WI38 (cell line): ENCODE results near the gene AP1S3.
"Not testable (repeated sequence)": the region's sequence is repeated elsewhere in the genome, so short reads cannot be mapped to it uniquely, and the experiment has no call there.

Experiments used
- H3K4me3 ChIP-seq: 2 replicates; pipeline ENCODE4 v1.5.1; 2011; ENCODE audit warnings: low read depth, mild to moderate bottlenecking, control low read depth, low read length
- CTCF ChIP-seq: IDR thresholded peaks from 2 replicates; pipeline ENCODE4 v1.5.1; 2012; ENCODE audit warnings: low read depth, mild to moderate bottlenecking, control low read depth, low read length

Gene AP1S3

GRCh38 chr2:223772363-223772762 is 65.0 kb downstream of the AP1S3 start:
- no peak for TF ChIP-seq CTCF
- no peak overlapping the region for H3K4me3 ChIP-seq

- H3K4me3 ChIP-seq, result no peak overlapping the region
- TF ChIP-seq CTCF, result no peak
Measured at GRCh38 chr2:223771475-223771874, 65.9 kb downstream of the AP1S3 start.

DNA sequence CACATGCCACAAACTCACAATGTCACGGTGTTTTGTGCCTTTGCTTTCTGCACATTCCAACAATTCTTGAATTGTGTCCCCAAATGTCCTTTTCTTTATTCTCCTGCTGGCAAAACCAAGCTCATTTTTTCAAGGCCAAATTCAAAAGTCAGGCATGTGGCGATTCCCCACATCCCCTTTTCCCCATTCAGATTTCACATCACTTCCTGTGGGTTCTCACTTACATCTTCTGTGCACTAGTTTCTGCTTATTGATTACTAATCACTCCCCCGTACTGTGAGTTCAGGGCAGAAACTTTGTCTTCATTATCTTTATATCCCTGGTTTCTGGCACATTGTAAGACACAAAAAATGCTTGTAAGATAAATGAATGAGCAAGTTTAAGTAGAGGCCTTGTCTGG is 69.2 kb downstream of the AP1S3 start:
- H3K4me3 ChIP-seq, result no peak overlapping the region
- no peak for TF ChIP-seq CTCF

DNA sequence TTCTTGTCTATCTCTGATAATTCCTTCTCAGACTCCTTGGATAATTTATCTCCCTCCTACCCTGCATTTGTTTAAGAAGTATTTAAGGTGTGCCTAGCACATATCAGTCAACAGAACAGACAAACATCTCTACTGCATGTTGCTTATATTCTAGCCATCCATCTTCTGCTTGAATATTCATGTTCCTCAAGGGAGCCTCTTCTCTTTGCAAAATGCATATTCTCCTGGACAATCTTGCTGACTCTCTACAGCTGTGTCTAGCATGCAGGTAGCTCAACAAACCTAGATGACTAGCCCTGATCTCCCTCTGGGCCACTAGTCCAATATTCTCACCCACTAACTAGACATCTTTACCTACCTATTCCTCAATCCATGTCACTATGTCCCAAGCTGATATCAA is 70.0 kb downstream of the AP1S3 start:
- TF ChIP-seq CTCF, result no peak
- no peak overlapping the region for H3K4me3 ChIP-seq

DNA sequence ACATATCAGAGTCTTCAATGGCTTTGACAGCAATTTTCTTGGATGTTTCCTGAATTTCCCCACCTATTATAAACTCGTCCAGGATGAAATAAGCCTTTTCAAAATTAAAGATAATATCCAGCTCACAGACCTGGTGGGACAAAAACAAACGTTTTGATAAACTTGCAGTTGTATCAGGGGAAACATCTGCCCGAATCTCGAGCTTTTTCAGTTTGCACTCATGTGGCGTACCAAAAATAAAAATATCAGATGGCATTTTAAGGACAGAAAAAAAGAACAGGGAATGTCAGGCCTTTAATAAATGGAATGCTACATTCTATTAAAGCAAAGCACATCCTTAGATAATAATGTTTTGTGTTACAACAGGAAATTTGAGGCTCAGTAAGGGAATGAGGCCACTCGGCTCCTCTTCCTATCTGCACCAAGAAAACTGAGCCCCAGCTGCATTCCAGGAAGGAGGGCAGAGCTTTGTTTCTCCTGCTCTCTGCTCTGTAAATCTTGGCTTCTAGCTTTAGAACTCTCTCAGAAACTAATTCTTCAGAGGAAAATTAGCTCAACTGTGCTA is 72.1 kb downstream of the AP1S3 start:
- TF ChIP-seq CTCF, result no peak

DNA sequence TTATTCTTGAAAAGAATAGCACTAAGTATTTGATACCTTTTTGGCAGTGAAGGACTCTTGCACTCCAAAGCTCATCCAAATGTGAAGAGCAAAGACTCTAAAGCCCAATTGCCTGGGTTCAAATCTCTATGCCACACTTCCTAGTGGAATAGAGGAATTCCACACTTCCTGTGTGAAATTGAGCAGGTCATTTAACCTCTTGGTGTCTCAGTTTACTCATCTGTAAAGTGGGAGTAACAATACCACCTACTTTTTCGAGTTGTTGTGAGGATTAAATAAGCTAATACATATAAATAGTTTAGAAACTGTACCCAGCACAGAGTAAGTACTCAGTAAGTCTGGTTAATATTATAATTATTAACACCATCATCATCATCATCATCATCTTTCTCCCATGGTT is 72.6 kb downstream of the AP1S3 start:
- TF ChIP-seq CTCF, result no peak
- H3K4me3 ChIP-seq, result no peak overlapping the region

More for the DNA sequence above, 72.1 kb downstream of the AP1S3 start:
- no peak overlapping the region for H3K4me3 ChIP-seq

DNA sequence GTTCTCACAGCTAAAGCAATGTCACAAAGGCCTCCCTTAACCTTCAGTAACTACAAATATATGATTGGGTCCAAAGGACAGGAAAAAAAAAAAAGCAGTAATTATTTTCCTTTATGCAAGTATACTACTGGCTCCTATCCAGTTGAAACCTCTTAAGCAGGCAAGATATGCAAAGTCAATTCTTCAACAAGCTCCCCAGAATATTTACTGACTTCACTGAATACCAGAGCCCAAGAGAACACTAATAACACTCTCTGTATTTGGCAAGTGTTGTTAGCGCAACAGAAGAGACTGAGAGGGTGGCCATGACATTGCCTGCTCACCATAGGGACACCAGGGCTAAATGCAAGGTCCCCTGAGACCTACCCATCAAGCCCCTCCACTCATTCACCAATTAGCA is 74.5 kb downstream of the AP1S3 start:
- no peak overlapping the region for H3K4me3 ChIP-seq
- no peak for TF ChIP-seq CTCF

DNA sequence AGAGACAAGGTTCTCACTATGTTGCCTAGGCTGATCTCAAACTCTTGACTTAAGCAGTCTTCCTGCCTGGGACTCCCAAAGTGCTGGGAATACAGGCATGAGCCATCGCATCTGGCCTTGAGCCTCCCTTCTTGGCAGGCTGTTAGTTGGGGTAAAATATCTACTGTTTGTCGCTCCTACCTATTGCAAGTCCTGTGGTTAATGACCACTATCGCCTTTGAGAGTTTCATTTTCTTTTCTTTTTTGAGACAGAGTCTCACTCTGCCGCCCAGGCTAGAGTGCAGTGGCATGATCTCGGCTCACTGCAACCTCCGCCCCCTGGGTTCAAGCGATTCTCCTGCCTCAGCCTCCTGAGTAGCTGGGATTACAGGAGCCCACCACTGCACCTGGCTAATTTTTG is 75.6 kb downstream of the AP1S3 start:
- not testable (repeated sequence) for H3K4me3 ChIP-seq
